HepG2 (cell line): ENCODE results near the gene HAGHL. TPM values are rescaled to one million over a fixed set of nuclear protein-coding genes. Genes with fewer than 3 reads are reported as not detected.

ENCODE experiments used
- AKAP8 ChIP-seq: sonication (generic); formaldehyde crosslinking; IDR thresholded peaks from 2 replicates; pipeline ENCODE4 v1.5.1; 2020; ENCODE audit warnings: mild to moderate bottlenecking, missing genetic modification reagents
- MTA3 ChIP-seq: sonication (generic); formaldehyde crosslinking; IDR thresholded peaks from 2 replicates; pipeline ENCODE4 v1.4.0; 2020; ENCODE audit warnings: missing genetic modification reagents
- NFYC ChIP-seq: IDR thresholded peaks from 2 replicates; pipeline ENCODE4 v1.6.1; 2016; ENCODE audit warnings: missing genetic modification reagents, missing compliant biosample characterization
- RAD21 ChIP-seq: fragments of 450-650 bp; formaldehyde crosslinking; IDR thresholded peaks from 2 replicates; pipeline ENCODE4 v1.5.0; 2020; ENCODE audit warnings: mild to moderate bottlenecking
- SP4 ChIP-seq: sonication (generic); formaldehyde crosslinking; IDR thresholded peaks from 2 replicates; pipeline ENCODE4 v1.8.1; 2023; ENCODE audit warnings: mild to moderate bottlenecking, missing genetic modification reagents
- TCF12 ChIP-seq, 2 experiments: fragments of 450-650 bp in 1 of 2; sonication (generic) in 1 of 2; formaldehyde crosslinking in 1 of 2; IDR thresholded peaks; 2 replicates each; pipeline versions ENCODE4 v1.6.1 to v1.8.0; 2017 to 2022; ENCODE audit warnings: antibody characterized with exemption in 1 of 2, mild to moderate bottlenecking in 1 of 2, missing genetic modification reagents in 1 of 2, moderate library complexity in 1 of 2
- TMF1 ChIP-seq: sonication (generic); formaldehyde crosslinking; IDR thresholded peaks from 2 replicates; pipeline ENCODE4 v1.8.1; 2022; ENCODE audit warnings: low read depth, missing genetic modification reagents
- ZMYM3 ChIP-seq: sonication (generic); formaldehyde crosslinking; IDR thresholded peaks from 2 replicates; pipeline ENCODE4 v1.5.1; 2020; ENCODE audit warnings: mild to moderate bottlenecking, missing genetic modification reagents
- ZNF143 ChIP-seq: sonication (generic); formaldehyde crosslinking; IDR thresholded peaks from 2 replicates; pipeline ENCODE4 v1.4.0; 2020; ENCODE audit warnings: missing genetic modification reagents
- ZNF329 ChIP-seq: sonication (generic); formaldehyde crosslinking; IDR thresholded peaks from 2 replicates; pipeline ENCODE4 v1.9.0; 2021; ENCODE audit warnings: low read depth, mild to moderate bottlenecking, missing genetic modification reagents
- ZNF615 ChIP-seq: sonication (generic); formaldehyde crosslinking; IDR thresholded peaks from 2 replicates; pipeline ENCODE4 v1.5.0; 2020; ENCODE audit warnings: mild to moderate bottlenecking, missing genetic modification reagents, borderline replicate concordance
- ZSCAN30 ChIP-seq: sonication (generic); formaldehyde crosslinking; IDR thresholded peaks from 2 replicates; pipeline ENCODE4 v1.5.0; 2020; ENCODE audit warnings: mild to moderate bottlenecking, missing genetic modification reagents
- polyA plus RNA-seq, 8 experiments: library from polyadenylated mRNA; depleted of rRNA in 3 of 8; stranded (reverse) in 7 of 8; unstranded in 1 of 8; fragments of >200 nt; fragmentation: Illumina TruSeq in 4 of 8; extraction: Trizol in 4 of 8; gene quantifications; 2 replicates each; pipeline versions ENCODE4 v1.2.1 to v1.2.3, GENCODE V29; 2011 to 2016; ENCODE audit warnings: low read depth in 4 of 8, missing spikeins in 1 of 8, mixed read lengths in 1 of 8; ENCODE audit not compliant: insufficient read depth in 1 of 8
- total RNA-seq, 5 experiments: library from RNA; depleted of rRNA; stranded (reverse); fragments of >200 nt; fragmentation: Illumina TruSeq; extraction: Trizol; gene quantifications; 2 replicates each; pipeline ENCODE4 v1.2.3, GENCODE V29; 2016; ENCODE audit warnings: low read depth in 1 of 5
- TF ChIP-seq, protein P1 (sequence below): sonication (generic); formaldehyde crosslinking; IDR thresholded peaks from 2 replicates; pipeline ENCODE4 v1.4.0; 2020; ENCODE audit warnings: mild to moderate bottlenecking, missing genetic modification reagents
- TF ChIP-seq, protein P2 (sequence below): IDR thresholded peaks from 2 replicates; pipeline ENCODE4 v1.6.1; 2016; ENCODE audit warnings: low read depth
- TF ChIP-seq, protein P3 (sequence below): sonication (generic); formaldehyde crosslinking; IDR thresholded peaks from 2 replicates; pipeline ENCODE4 v1.5.0; 2020; ENCODE audit warnings: missing genetic modification reagents
- TF ChIP-seq, protein P4 (sequence below), 2 experiments: sonication (generic) in 1 of 2; formaldehyde crosslinking in 1 of 2; IDR thresholded peaks; 2 replicates each; pipeline versions ENCODE4 v1.4.0 to v1.6.1; 2018 to 2020; ENCODE audit warnings: missing genetic modification reagents in 2 of 2, borderline replicate concordance in 1 of 2, low read depth in 1 of 2, mild to moderate bottlenecking in 1 of 2, missing biosample characterization in 1 of 2
- TF ChIP-seq, protein P5 (sequence below): sonication (generic); formaldehyde crosslinking; IDR thresholded peaks from 2 replicates; pipeline ENCODE4 v1.5.1; 2020; ENCODE audit warnings: missing genetic modification reagents, mild to moderate bottlenecking, borderline replicate concordance

HAGHL gene
- total and polyA plus RNA-seq, 2 of the 13 experiments (the other 11 are each of a cell fraction or from before 2014, with no cell fraction given): 3.4 to 8.4 TPM

DNA sequence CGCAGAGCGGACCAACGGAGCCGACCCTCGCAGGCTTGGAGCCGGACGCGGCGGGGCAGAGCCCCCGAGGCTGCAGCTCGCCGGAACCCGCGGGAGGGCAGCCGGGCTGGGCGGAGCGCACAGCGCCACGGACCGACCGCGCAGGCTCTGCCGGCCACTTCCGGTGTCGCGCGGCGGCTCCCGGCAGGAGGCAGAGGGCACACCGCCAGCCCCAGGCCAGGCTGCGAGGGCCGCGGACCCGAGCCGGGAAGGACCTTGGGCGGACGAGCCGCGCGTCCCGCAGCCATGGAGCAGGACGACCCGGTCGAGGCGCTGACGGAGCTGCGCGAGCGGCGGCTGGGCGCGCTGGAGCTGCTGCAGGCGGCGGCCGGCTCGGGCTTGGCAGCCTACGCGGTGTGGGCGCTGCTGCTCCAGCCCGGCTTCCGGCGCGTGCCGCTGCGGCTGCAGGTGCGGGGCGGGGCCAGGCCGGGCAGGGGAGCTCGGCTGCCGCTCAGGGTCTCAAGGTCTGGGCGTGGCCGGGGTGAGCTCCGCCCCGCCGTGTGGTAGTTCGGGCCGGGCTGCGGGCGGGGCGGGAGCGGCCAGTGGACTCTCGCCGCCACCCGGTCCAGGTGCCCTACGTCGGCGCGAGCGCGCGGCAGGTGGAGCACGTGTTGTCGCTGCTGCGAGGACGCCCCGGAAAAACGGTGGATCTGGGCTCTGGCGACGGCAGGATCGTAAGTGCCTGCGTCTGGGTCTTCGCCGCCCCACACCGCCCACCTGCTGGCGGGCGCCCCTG is 5.7 kb upstream of the HAGHL start, which contains the start of gene ANTKMT (continued):
- TF ChIP-seq, protein P1, sequence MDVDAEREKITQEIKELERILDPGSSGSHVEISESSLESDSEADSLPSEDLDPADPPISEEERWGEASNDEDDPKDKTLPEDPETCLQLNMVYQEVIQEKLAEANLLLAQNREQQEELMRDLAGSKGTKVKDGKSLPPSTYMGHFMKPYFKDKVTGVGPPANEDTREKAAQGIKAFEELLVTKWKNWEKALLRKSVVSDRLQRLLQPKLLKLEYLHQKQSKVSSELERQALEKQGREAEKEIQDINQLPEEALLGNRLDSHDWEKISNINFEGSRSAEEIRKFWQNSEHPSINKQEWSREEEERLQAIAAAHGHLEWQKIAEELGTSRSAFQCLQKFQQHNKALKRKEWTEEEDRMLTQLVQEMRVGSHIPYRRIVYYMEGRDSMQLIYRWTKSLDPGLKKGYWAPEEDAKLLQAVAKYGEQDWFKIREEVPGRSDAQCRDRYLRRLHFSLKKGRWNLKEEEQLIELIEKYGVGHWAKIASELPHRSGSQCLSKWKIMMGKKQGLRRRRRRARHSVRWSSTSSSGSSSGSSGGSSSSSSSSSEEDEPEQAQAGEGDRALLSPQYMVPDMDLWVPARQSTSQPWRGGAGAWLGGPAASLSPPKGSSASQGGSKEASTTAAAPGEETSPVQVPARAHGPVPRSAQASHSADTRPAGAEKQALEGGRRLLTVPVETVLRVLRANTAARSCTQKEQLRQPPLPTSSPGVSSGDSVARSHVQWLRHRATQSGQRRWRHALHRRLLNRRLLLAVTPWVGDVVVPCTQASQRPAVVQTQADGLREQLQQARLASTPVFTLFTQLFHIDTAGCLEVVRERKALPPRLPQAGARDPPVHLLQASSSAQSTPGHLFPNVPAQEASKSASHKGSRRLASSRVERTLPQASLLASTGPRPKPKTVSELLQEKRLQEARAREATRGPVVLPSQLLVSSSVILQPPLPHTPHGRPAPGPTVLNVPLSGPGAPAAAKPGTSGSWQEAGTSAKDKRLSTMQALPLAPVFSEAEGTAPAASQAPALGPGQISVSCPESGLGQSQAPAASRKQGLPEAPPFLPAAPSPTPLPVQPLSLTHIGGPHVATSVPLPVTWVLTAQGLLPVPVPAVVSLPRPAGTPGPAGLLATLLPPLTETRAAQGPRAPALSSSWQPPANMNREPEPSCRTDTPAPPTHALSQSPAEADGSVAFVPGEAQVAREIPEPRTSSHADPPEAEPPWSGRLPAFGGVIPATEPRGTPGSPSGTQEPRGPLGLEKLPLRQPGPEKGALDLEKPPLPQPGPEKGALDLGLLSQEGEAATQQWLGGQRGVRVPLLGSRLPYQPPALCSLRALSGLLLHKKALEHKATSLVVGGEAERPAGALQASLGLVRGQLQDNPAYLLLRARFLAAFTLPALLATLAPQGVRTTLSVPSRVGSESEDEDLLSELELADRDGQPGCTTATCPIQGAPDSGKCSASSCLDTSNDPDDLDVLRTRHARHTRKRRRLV (CRISPR knock-in tag): no peak
- no peak for TF ChIP-seq ZMYM3 (CRISPR knock-in tag)
- peak; percentile 89; the same call in 1 of the 2 replicates for TF ChIP-seq ZNF329
- TF ChIP-seq RAD21: peak; percentile 41; the same call in 1 of the 2 replicates
- TF ChIP-seq, protein P2, sequence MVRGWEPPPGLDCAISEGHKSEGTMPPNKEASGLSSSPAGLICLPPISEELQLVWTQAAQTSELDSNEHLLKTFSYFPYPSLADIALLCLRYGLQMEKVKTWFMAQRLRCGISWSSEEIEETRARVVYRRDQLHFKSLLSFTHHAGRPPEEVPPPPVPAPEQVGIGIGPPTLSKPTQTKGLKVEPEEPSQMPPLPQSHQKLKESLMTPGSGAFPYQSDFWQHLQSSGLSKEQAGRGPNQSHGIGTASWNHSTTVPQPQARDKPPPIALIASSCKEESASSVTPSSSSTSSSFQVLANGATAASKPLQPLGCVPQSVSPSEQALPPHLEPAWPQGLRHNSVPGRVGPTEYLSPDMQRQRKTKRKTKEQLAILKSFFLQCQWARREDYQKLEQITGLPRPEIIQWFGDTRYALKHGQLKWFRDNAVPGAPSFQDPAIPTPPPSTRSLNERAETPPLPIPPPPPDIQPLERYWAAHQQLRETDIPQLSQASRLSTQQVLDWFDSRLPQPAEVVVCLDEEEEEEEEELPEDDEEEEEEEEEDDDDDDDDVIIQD (CRISPR knock-in tag): no peak
- TF ChIP-seq, protein P3, sequence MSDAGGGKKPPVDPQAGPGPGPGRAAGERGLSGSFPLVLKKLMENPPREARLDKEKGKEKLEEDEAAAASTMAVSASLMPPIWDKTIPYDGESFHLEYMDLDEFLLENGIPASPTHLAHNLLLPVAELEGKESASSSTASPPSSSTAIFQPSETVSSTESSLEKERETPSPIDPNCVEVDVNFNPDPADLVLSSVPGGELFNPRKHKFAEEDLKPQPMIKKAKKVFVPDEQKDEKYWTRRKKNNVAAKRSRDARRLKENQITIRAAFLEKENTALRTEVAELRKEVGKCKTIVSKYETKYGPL: no peak
- TF ChIP-seq, protein P4, sequence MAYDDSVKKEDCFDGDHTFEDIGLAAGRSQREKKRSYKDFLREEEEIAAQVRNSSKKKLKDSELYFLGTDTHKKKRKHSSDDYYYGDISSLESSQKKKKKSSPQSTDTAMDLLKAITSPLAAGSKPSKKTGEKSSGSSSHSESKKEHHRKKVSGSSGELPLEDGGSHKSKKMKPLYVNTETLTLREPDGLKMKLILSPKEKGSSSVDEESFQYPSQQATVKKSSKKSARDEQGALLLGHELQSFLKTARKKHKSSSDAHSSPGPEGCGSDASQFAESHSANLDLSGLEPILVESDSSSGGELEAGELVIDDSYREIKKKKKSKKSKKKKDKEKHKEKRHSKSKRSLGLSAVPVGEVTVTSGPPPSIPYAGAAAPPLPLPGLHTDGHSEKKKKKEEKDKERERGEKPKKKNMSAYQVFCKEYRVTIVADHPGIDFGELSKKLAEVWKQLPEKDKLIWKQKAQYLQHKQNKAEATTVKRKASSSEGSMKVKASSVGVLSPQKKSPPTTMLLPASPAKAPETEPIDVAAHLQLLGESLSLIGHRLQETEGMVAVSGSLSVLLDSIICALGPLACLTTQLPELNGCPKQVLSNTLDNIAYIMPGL (CRISPR knock-in tag; IDR thresholded peaks at IDR 0.05; ENCODE audit: borderline replicate concordance in 1 of 2, low read depth in 1 of 2): peak; percentile 66 to 76; a peak in 3 of 4 replicates
- peak; percentile 94 for TF ChIP-seq AKAP8 (CRISPR knock-in tag)
- peak; percentile 94 for TF ChIP-seq SP4
- no peak for TF ChIP-seq ZNF143
- TF ChIP-seq TMF1: peak; percentile 57; the same call in 1 of the 2 replicates
- TF ChIP-seq ZSCAN30 (CRISPR knock-in tag): no peak
- TF ChIP-seq MTA3 (CRISPR knock-in tag): no peak
- TF ChIP-seq NFYC: 0 out of 2 replicates have a peak, but pooled peaks have one; percentile 17
- TF ChIP-seq, protein P5, sequence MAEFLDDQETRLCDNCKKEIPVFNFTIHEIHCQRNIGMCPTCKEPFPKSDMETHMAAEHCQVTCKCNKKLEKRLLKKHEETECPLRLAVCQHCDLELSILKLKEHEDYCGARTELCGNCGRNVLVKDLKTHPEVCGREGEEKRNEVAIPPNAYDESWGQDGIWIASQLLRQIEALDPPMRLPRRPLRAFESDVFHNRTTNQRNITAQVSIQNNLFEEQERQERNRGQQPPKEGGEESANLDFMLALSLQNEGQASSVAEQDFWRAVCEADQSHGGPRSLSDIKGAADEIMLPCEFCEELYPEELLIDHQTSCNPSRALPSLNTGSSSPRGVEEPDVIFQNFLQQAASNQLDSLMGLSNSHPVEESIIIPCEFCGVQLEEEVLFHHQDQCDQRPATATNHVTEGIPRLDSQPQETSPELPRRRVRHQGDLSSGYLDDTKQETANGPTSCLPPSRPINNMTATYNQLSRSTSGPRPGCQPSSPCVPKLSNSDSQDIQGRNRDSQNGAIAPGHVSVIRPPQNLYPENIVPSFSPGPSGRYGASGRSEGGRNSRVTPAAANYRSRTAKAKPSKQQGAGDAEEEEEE: no peak
- TF ChIP-seq TCF12 (IDR thresholded peaks at IDR 0.05): no peak
- 0 out of 2 replicates have a peak, but pooled peaks have one; percentile 7 for TF ChIP-seq TCF12 (CRISPR knock-in tag; IDR thresholded peaks at IDR 0.05)
- no peak for TF ChIP-seq ZNF615 (CRISPR knock-in tag)
